IMR-90 (cell line): Measurements from ENCODE around the gene SH3BP5. TPM values are rescaled to one million over a fixed set of nuclear protein-coding genes. Genes with fewer than 3 reads are reported as not detected.

ENCODE experiments used
- ATAC-seq: fragments of 200-7000 bp; cut with Tn5 transposase; 2 replicates; pipeline ENCODE4 v1.9.1; 2020; ENCODE audit warnings: low read depth, mild to moderate bottlenecking, moderate library complexity
- BruUV-seq: library from RNA; stranded (reverse); fragments of 400-500 nt; replicated peaks from 2 replicates; lab custom pipeline; 2021; lab: Mats Ljungman, UMichigan
- CTCF ChIA-PET: fragments of 300-600 bp; formaldehyde crosslinking; extraction: SDS; loops from one replicate; lab custom pipeline; 2021; ENCODE audit warnings: antibody characterized with exemption; lab: Yijun Ruan, JAX
- POLR2A ChIA-PET: fragments of 300-600 bp; sonication (Branson Sonifier 250); formaldehyde crosslinking; loops from one replicate; lab custom pipeline; 2022; ENCODE audit warnings: antibody characterized with exemption; ENCODE audit not compliant: unreplicated experiment; lab: Charles Lee
- DNase-seq: peaks from one replicate; pipeline ENCODE4 v3.0.0; 2013
- H2AFZ ChIP-seq: replicated peaks from 2 replicates; pipeline ENCODE3; 2013; ENCODE audit warnings: low read length, mild to moderate bottlenecking; ENCODE audit not compliant: poor library complexity
- H2AK5ac ChIP-seq: 2 replicates; pipeline ENCODE4 v1.6.1; 2013; ENCODE audit warnings: low read depth, low read length, inconsistent platforms
- H2AK9ac ChIP-seq: replicated peaks from 2 replicates; pipeline ENCODE3; 2013; ENCODE audit warnings: mild to moderate bottlenecking, low read depth, low read length, moderate library complexity; ENCODE audit not compliant: poor library complexity
- H2BK120ac ChIP-seq: 2 replicates; pipeline ENCODE4 v1.6.1; 2013; ENCODE audit warnings: low read depth, low read length, inconsistent platforms
- H2BK15ac ChIP-seq: 3 replicates; pipeline ENCODE4 v1.6.1; 2013; ENCODE audit warnings: low read depth, low read length, inconsistent platforms
- H2BK20ac ChIP-seq: 2 replicates; pipeline ENCODE4 v1.6.1; 2013; ENCODE audit warnings: low read depth, mild to moderate bottlenecking, inconsistent platforms, low read length, moderate library complexity
- H2BK5ac ChIP-seq: 2 replicates; pipeline ENCODE4 v1.6.1; 2013; ENCODE audit warnings: mild to moderate bottlenecking, low read depth, low read length, inconsistent platforms; ENCODE audit not compliant: poor library complexity, severe bottlenecking
- H3K14ac ChIP-seq: replicated peaks from 2 replicates; pipeline ENCODE4 v1.6.1; 2013; ENCODE audit warnings: low read depth, low read length, inconsistent platforms
- H3K18ac ChIP-seq: 2 replicates; pipeline ENCODE4 v1.6.1; 2013; ENCODE audit warnings: low read depth, low read length, control low read depth
- H3K23ac ChIP-seq: 2 replicates; pipeline ENCODE4 v1.6.1; 2013; ENCODE audit warnings: low read depth, low read length, inconsistent platforms
- H3K27ac ChIP-seq: 2 replicates; pipeline ENCODE4 v1.5.1; 2013; ENCODE audit warnings: mild to moderate bottlenecking, control low read depth, low read length; ENCODE audit not compliant: insufficient read depth
- H3K27me3 ChIP-seq: 2 replicates; pipeline ENCODE4 v1.6.1; 2013; ENCODE audit warnings: low read length; ENCODE audit not compliant: control insufficient read depth, insufficient read depth
- H3K36me3 ChIP-seq: 2 replicates; pipeline ENCODE4 v1.6.1; 2013; ENCODE audit warnings: low read length, mixed read lengths; ENCODE audit not compliant: control insufficient read depth, insufficient read depth
- H3K4ac ChIP-seq: 2 replicates; pipeline ENCODE4 v1.6.1; 2013; ENCODE audit warnings: low read depth, low read length, inconsistent platforms
- H3K4me1 ChIP-seq: 2 replicates; pipeline ENCODE4 v1.6.1; 2013; ENCODE audit warnings: low read length, mixed read lengths; ENCODE audit not compliant: control insufficient read depth, insufficient read depth
- H3K4me2 ChIP-seq: 2 replicates; pipeline ENCODE4 v1.6.1; 2013; ENCODE audit warnings: low read depth, mild to moderate bottlenecking, control low read depth, low read length, moderate library complexity
- H3K4me3 ChIP-seq: 2 replicates; pipeline ENCODE4 v1.5.1; 2013; ENCODE audit warnings: low read depth, mild to moderate bottlenecking, control low read depth, low read length, moderate library complexity; ENCODE audit not compliant: insufficient read depth
- H3K56ac ChIP-seq: 2 replicates; pipeline ENCODE4 v1.6.1; 2013; ENCODE audit warnings: low read length, inconsistent platforms; ENCODE audit not compliant: insufficient read depth; ENCODE audit errors: extremely low read depth
- H3K79me1 ChIP-seq, 2 experiments: 2 replicates each; pipeline ENCODE4 v1.6.1; 2013; ENCODE audit warnings: low read length in 2 of 2, inconsistent platforms in 1 of 2, low read depth in 1 of 2
- H3K9ac ChIP-seq: 2 replicates; pipeline ENCODE4 v1.6.1; 2013; ENCODE audit warnings: low read depth, low read length, control low read depth
- H3K9me1 ChIP-seq: 2 replicates; pipeline ENCODE4 v1.6.1; 2013; ENCODE audit warnings: low read length, inconsistent platforms; ENCODE audit not compliant: insufficient read depth
- H3K9me3 ChIP-seq: 2 replicates; pipeline ENCODE4 v1.6.1; 2013; ENCODE audit warnings: low read length; ENCODE audit not compliant: control insufficient read depth, insufficient read depth
- H4K20me1 ChIP-seq: 2 replicates; pipeline ENCODE4 v1.6.1; 2013; ENCODE audit warnings: low read length, inconsistent platforms; ENCODE audit not compliant: insufficient read depth
- H4K5ac ChIP-seq: 2 replicates; pipeline ENCODE4 v1.6.1; 2013; ENCODE audit warnings: mild to moderate bottlenecking, low read depth, low read length, control low read depth
- H4K8ac ChIP-seq, 2 experiments: 2 replicates each; pipeline ENCODE4 v1.6.1; 2013; ENCODE audit warnings: low read depth in 2 of 2, low read length in 2 of 2, control low read depth in 1 of 2, inconsistent platforms in 1 of 2
- H4K91ac ChIP-seq: 2 replicates; pipeline ENCODE4 v1.6.1; 2013; ENCODE audit warnings: low read depth, low read length, inconsistent platforms; ENCODE audit not compliant: insufficient read depth
- WGBS, 2 experiments: methylation state at CpG; one replicate each; pipeline versions ENCODE4 v1.1.5 to v1.1.7; 2013; ENCODE audit warnings: missing lambda C conversion rate in 2 of 2; ENCODE audit not compliant: insufficient read length in 1 of 2; ENCODE audit errors: extremely low coverage in 2 of 2; 5-methylcytosine and 5-hydroxymethylcytosine counted together
- dilution Hi-C: fragments of 300-500 bp; cut with HindIII; formaldehyde crosslinking; loops from one replicate; pipeline ENCODE4 v1.14.3; 2018; ENCODE audit warnings: low sequenced_read_pairs; ENCODE audit not compliant: unreplicated experiment
- in situ Hi-C: fragments of 300-500 bp; cut with MboI; formaldehyde crosslinking; loops from 3 replicates; pipeline ENCODE4 v1.14.3; 2019; ENCODE audit warnings: low sequenced_read_pairs, inconsistent platforms, mixed read lengths
- intact Hi-C: fragments of 100-400 bp; cut with micrococcal nuclease; formaldehyde crosslinking; loops from 2 replicates; pipeline ENCODE4 v1.10.0; 2022
- polyA plus RNA-seq, 3 experiments: library from polyadenylated mRNA; depleted of rRNA; stranded (reverse); fragments of >200 nt; gene quantifications; 2 replicates each; pipeline ENCODE4 v1.2.3, GENCODE V29; 2012; ENCODE audit warnings: low replicate concordance in 1 of 3
- total RNA-seq: library from RNA; depleted of rRNA; stranded (reverse); fragments of >200 nt; gene quantifications from 2 replicates; pipeline ENCODE4 v1.2.3, GENCODE V29; 2012
- TF ChIP-seq, protein P1 (sequence below): conservative IDR thresholded peaks from 2 replicates; pipeline ENCODE4 v1.5.1; 2012; ENCODE audit warnings: mild to moderate bottlenecking, low read depth, low read length, improper control_type of control experiment

Gene SH3BP5
- total and polyA plus RNA-seq, 2 of the 4 experiments (the other 2 are of a cell fraction) = 14.0 to 23.5 TPM

- CTCF ChIA-PET = no interaction called here
- no peak overlapping the region for H2BK15ac ChIP-seq
- in situ Hi-C loops (no loop called here), dilution Hi-C loops (no loop called here), intact Hi-C loops (loop anchor here (5.0 to 10.0 kb wide), 2 partner anchors 36 to 442 kb away; no protein-coding TSS in a partner anchor)
- H3K4ac ChIP-seq = no peak overlapping the region
- POLR2A ChIA-PET = no interaction called here
- no peak overlapping the region for H2AFZ ChIP-seq
- no peak for ATAC-seq
- no peak overlapping the region for H3K4me2 ChIP-seq
- H3K14ac ChIP-seq = no peak overlapping the region
- no peaks in the 10 kb centered on the region for H3K4me1 ChIP-seq
- H2AK9ac ChIP-seq = no peak overlapping the region
- BruUV-seq = no TSS peak
- H3K23ac ChIP-seq = no peak overlapping the region
- H4K8ac ChIP-seq = no peak overlapping the region
- H2BK20ac ChIP-seq = no peak overlapping the region
- H3K9me3 ChIP-seq = no peaks in the 10 kb centered on the region
- no peak for DNase-seq
- no peaks in the 10 kb centered on the region for H3K27me3 ChIP-seq
- TF ChIP-seq, protein P1, sequence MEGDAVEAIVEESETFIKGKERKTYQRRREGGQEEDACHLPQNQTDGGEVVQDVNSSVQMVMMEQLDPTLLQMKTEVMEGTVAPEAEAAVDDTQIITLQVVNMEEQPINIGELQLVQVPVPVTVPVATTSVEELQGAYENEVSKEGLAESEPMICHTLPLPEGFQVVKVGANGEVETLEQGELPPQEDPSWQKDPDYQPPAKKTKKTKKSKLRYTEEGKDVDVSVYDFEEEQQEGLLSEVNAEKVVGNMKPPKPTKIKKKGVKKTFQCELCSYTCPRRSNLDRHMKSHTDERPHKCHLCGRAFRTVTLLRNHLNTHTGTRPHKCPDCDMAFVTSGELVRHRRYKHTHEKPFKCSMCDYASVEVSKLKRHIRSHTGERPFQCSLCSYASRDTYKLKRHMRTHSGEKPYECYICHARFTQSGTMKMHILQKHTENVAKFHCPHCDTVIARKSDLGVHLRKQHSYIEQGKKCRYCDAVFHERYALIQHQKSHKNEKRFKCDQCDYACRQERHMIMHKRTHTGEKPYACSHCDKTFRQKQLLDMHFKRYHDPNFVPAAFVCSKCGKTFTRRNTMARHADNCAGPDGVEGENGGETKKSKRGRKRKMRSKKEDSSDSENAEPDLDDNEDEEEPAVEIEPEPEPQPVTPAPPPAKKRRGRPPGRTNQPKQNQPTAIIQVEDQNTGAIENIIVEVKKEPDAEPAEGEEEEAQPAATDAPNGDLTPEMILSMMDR = no peak
- H3K56ac ChIP-seq = no peak overlapping the region
- H3K4me3 ChIP-seq = no peak overlapping the region
- no peak overlapping the region for H2BK5ac ChIP-seq
- no peak overlapping the region for H3K27ac ChIP-seq
- H3K79me1 ChIP-seq = no peaks in the 10 kb centered on the region
- H3K9me1 ChIP-seq = no peaks in the 10 kb centered on the region
- no peak overlapping the region for H2AK5ac ChIP-seq
- no peak overlapping the region for H4K91ac ChIP-seq
- no peaks in the 10 kb centered on the region; the same call in 1 of the 2 replicates for H4K20me1 ChIP-seq
- no peak overlapping the region for H4K5ac ChIP-seq
- 100% methylated on average over 4 of the region's 7 CpGs; no CpG with 5 or more reads in 1 of the 2 experiments for WGBS, 2 experiments
- no peak overlapping the region for H2BK120ac ChIP-seq
- no peak overlapping the region for H3K18ac ChIP-seq
- no peak overlapping the region for H3K9ac ChIP-seq
- H3K36me3 ChIP-seq = peaks cover 44% of the 10 kb centered on the region
Observed at GRCh38 chr3:15253023-15253697, 79.2 kb downstream of the SH3BP5 start.
